Forelimb muscle (tissue), 1 donor: ENCODE measurements around the gene CYSTM1. TPM values are rescaled to one million over a fixed set of nuclear protein-coding genes. Genes with fewer than 3 reads are reported as not detected.
"Not testable (repeated sequence)": the region's sequence is repeated elsewhere in the genome, so short reads cannot be mapped to it uniquely, and the experiment has no call there.

Source experiments
- DNase-seq: peaks from one replicate; pipeline ENCODE4 v3.0.0-alpha.2; 2013; ENCODE audit warnings: low read depth
- polyA plus RNA-seq: library from polyadenylated mRNA; unstranded; fragments of 120-200 nt; gene quantifications from one replicate; pipeline ENCODE4 v1.2.1, GENCODE V29; 2013; ENCODE audit not compliant: insufficient read length

The CYSTM1 gene
- polyA plus RNA-seq, 1 donor: 40.6 TPM

DNA sequence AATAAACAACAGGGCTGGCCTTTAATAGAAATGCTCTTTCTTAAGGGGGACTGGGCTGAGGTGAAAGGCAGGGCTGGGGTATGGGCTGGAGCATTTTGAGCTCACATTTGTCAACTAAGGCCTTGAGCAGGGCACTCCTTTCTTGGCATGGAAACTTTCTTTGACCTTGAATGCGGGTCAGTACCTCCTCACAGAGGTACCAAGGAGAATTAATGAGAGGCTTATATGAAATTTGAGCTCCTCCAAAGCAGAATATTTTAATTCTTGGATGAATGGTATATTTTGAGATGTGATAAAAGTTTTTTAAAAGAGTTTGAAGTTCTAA, 3.1 kb downstream of the CYSTM1 start:
- no peak for DNase-seq

DNA sequence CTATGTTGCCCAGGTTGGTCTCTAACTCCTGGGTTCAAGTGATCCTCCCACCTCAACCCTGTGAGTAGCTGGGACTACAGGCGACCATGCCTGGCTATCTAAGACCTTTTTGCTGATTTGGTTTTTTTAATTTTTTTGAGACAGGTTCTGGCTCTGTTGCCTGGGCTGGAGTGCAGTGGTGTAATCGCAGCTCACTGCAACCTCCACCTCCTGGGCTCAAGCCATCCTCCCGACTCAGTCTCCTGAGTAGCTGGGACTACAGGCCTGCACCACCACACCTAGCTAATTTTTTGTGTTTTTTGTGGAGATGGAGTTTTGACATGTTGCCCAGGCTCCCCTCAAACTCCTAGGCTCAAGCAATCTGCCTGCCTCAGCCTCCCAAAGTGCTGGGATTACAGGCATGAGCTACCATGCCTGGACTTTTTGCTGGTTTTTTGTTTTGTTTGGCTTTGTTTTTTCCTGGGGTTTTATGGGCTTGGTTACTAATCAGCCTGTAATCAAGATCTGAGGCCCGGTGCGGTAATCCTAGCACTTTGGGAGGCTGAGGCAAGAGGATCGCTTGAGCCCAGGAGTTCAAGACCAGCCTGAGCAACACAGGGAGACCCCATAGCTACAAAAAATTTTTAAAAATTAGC, 3.6 kb downstream of the CYSTM1 start:
- no peak for DNase-seq

GRCh38 chr5:140181002-140181483, 6.1 kb downstream of the CYSTM1 start:
- no peak for DNase-seq

DNA sequence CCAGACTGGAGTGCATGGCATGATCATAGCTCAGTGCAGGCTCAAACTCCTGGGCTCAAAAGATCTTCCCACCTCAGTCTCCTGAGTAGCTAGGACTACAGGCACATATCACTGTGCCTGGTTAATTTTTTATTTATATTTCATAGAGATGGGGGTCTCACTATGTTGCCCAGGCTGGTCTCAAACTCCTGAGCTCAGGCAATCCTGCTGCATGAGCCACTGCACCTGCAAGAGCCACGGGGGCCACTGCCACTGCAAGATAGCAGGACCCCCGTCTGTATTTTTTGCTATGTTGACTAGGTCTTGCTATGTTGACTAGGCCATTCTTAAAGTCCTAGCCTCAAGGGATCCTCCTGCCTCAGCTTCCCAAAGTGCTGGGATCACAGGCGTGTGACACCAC, 6.5 kb downstream of the CYSTM1 start:
- DNase-seq: no peak

GRCh38 chr5:140182075-140182711, 7.2 kb downstream of the CYSTM1 start:
- no peak for DNase-seq

DNA sequence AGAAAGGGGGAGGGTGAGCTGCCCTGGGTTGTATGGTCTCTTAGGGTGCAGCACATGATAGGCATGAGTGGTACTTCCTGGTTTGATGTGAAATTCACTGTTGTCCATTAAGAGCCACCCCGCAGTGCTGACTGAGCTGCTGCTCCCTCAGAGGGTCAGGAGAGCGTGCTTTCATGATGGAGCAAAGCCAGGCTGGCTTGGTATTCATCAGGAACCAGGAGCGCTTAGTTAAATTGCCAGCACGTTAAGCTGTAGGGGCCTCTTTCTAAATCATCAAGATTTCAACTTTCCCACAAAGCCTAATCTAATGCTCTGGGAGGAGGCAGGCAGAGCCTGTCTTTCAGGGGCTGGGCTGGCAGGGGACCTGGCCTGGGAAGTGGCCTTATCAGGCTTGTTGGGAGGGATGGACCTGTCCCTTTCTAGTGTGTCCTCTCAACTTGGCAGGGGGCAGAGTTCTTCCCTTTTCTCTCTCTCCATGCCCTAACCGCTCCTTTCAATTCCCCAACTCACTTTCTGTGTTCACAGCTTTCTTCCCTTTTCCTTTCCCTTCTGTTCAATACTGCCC, 7.9 kb downstream of the CYSTM1 start:
- DNase-seq: no peak

- no peak for DNase-seq
These were observed 10.4 kb downstream of the CYSTM1 start for GRCh38 chr5:140185409-140185808.

DNA sequence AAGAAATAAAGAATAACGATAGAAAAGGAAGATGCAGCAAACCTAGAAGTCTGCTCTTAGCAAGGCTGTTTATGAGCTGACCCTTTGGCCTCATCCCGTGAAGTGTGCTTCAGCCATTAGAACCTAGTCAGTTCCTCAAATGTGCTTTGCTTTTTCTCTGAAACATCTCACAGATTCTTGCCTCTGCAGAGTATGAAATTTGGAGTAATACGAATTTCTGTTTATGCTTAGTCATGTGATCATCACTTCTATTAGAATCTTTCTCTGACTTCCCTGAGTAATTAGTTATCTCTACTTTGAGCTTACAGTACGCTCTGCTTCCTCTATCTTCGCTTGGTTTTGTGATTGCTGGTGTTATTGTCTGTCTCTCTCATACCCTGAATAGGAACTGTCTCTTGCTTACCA, 11.3 kb downstream of the CYSTM1 start:
- DNase-seq: no peak

DNA sequence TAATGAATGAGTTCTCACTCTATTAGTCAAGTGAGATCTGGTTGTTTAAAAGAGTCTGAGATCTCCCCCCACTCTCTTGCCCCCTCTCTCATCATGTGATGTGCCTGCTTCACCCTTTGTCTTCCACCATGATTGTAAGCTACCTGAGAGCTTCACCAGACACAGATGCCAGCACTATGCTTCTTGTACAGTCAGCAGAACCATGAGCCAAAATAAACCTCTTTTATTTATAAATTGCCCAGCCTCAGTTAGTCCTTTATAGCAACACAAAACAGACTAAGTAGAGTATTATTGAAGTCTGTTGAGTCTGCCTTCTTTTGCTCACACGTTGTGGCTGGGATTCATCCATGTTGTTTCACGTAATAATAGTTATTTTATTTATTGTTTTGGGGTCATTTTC, 14.3 kb downstream of the CYSTM1 start:
- DNase-seq: no peak

DNA sequence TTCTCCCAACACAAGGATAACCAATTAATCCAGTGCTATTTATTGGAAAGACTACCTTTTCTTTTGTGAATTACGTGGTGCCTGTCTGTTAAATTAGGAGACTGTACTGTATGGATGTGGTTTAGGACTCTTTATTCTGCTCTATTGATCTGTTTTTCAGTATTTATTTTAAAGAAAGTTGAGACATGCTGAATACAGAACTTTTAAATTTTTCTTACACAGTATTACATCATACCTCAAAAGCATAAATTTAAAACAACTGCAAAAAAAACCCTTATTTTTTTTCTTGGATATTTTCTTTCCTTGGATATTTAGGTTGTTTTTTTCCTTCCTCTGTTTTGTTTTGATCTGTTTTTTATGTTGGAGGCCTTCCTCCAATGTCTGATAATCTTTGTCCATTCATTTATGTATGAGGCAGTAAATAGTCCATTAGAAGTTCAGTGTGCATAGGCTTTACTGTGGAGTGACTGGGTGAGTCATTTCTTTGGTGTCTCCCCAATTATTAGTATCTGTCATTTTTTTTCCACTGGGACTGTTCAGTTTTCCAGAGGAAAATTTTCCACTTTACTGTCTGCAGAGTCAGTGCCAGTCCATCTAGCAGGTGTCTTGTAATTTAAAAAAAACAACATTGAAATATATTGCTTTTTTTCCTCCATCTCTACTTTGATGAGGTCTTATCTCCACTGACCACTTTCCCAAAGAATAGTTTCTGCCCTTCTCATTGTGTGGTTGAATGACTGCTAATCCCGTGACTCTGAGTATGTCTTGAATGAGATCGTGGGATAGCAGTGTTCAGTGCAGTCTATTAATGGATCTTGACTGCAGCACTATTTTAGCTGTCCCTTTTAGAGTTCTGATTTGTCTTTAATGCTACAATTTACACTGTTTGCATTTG, 15.2 kb downstream of the CYSTM1 start:
- no peak for DNase-seq

DNA sequence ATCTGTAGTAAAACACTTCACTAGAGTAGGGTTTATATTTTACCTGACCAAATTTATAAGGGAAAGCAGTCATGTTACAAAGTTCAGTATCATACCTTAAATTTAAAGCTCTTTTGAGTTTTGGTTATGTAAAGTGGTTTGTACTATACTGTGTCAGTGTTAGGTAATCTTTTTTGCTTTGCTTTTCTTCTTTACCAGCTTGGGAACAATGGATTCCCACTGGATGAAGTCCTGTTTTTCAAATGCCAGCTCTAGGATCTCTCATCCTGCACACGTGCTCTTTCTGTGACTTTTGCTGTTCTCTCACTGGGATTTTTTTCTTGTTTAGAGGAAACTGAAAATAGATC, 15.9 kb downstream of the CYSTM1 start:
- DNase-seq: no peak

DNA sequence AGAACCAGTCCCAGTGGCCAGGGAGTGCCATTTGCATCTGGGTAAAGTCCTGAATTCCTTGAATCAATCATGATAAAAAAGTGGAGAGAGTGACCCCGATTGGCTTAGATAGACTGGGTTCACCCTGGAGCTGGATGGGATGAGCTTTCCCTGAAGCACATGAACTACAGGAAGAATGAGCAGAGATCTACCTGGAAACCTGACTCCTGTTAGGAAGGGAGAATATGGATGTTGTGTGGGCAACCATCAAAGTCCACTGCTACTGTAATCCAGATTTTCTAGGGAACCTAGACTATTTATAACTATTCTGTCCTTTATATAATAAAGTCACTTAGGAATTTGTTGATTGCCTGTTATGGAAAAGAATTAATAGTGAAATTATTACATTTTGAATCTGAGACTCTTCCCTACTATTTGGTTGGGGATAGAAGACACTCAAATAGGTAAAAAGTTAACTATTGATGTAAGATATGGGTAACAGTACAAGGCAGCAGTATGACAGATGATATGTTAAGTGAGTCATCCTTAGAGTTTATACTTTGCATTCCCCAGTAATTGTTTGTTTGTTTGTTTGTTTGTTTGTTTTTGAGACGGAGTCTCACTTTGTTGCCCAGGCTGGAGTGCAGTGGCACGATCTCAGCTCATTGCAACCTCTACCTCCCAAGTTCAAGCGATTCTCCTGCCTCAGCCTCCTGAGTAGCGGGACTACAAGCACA, 17.9 kb downstream of the CYSTM1 start:
- no peak for DNase-seq

GRCh38 chr5:140194662-140195061, 19.7 kb downstream of the CYSTM1 start:
- no peak for DNase-seq

DNA sequence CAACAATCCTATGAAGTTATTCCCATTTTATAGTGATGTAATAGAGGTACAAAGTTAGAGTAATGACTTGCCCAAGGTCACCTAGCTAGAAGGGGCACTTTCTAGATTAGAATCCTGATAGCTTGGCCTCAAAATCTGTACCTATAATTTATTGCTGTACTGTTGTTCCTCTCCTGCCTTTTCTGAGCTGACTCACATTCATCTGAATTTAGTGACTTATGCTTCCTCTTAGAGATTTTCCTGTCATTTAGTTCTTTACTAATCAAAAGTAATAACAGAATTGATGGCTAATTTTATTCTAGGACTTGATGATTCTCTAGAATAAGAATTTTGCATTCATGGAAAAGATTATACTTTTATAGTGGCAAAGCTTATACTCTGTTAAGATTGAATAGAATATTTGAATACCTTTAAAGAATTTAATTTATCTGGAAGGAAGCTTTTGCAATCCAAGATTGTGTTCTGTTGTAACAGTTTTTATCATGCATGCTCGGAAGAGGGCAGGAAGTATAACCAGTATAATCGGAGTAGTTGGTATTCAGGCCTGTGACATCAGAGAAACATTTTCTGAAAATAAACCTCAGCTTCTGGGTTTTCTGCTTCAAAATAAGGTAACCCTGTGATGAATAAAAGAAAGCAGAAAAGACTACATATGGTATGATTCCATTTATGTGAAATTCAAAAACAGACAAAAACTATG, 21.3 kb downstream of the CYSTM1 start:
- no peak for DNase-seq

DNA sequence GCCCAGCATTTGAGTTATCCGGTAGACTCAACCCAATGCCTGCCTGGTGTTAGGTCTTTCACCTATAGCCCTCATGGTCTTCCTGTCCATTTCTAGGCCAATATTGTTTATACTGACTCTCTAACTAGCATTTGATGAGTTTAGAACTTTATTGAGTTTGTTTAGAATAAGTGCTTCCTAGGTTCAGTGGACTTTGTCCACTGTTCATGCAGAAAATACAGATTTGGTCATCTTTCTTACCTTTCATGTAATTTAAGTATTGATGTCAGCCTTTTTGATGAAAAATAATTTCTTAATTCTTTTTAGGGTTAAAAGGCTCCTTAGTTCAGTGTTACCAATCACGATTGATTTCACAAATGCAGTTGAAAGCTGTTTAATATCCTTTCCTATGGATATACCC, 22.0 kb downstream of the CYSTM1 start:
- no peak for DNase-seq

DNA sequence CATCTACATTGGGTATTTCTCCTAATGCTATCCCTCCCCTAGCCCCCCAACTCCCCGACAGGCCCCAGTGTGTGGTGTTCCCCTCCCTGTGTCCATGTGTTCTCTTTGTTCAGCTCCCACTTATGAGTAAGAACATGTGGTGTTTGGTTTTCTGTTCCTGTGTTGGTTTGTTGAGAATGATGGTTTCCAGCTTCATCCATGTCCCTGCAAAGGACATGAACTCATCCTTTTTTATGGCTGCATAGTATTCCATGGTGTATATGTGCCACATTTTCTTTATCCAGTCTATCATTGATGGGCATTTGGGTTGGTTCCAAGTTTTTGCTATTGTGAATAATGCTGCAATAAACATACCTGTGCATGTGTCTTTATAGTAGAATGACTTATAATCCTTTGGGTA, 23.9 kb downstream of the CYSTM1 start:
- not testable (repeated sequence) for DNase-seq

GRCh38 chr5:140202078-140202477, 27.1 kb downstream of the CYSTM1 start:
- no peak for DNase-seq

- DNase-seq: no peak
These were observed 27.6 kb downstream of the CYSTM1 start for GRCh38 chr5:140202610-140203009.

DNA sequence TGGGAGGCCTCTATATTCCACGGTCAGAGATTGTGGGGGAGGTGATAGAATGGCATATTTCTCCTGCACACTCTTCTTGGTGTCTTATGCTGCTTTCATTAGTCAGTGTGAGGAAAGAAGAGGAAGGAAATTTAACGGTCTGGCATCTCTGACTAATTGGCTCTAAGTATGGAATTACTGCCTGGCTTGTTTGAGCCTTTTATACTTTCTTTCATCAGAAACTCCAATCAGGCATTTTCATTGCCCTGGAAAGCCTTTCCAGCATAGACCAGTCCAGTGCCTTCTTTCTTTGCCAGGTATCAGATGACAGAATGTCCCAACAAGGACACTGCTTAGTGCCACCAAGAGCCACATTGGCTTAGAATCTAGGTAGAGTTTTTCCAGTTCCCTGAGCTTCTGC, 30.2 kb downstream of the CYSTM1 start:
- no peak for DNase-seq

DNA sequence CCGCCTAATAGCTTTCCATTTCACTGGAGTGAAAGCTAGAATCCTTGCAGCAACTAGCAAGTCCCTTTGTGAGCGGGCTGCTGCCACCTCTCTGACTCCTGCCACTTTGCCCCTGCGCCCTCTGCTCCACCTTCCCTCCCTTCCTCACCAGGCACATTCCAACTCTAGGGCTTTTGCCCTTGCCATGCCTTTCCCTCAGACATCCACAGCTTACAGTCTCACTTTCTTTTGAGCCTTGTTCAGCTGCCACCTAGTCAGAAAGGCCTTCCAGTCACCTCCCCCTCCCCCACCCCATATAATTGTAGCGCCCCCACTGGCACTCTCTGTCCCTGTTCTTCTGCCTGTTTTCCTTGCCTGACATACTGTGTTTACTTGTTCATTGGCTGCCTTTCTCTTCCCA, 31.0 kb downstream of the CYSTM1 start:
- DNase-seq: no peak

DNA sequence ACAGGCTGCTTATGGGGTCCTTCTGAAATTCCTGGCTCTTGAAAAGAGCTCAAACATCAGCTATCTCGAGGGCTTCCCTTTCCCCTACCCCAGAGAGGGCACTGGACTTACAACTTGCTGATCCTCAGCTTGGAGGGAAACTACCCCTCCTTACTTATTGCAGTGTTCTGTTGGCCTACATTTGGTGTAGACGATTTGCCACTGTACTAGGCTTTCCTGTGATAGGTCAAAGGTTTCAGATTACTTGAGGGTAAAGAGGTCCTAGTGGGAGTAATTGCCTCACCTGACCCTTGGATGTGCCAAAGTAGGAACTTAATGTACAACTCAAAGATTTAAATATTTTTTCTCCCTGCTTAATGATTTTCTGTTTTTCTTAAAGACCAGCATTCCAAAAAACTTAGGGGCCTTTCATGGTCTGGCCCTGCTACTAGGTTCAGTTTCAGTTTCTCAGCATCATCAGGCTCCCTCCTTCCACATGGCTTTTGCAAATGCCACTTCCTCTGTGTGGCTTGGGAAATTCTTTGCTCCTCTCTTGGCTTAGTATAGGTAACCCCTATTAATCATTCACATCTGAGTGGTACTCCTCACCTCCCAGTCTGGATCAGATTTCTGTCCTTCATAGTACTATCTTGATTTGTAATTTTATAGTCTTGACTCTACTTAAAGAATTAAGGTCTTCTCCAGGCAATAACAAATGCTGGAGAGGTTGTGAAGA, 32.4 kb downstream of the CYSTM1 start:
- DNase-seq: no peak
